ENCODE results near the gene HOXD11. TPM values are rescaled to one million over a fixed set of nuclear protein-coding genes. Genes with fewer than 3 reads are reported as not detected.

HOXD11 gene
- total and polyA plus RNA-seq, 11 donors = not detected

DNA sequence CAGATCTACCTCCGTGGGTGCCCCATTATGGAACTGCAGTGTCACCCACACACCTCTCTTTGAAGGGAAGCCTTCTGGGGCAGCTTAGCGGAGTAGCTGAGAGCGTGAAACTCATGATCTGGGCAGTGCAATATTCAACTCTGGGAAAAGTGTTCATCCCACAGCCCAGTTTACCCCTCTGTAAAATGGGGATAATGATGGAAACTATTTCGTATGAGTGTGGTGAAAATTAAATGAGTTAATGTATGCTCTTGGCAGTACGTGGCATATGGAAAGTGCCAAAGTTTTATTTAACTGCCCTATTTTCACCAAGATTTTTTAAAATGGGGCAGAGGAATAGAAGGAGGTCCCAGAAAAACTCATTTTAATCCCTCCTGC lies 34.8 kb upstream of the HOXD11 start:
- peaks cover 81 to 100% (median 99%) of the 10 kb centered on the region in 9 donors for H3K27me3 ChIP-seq

DNA sequence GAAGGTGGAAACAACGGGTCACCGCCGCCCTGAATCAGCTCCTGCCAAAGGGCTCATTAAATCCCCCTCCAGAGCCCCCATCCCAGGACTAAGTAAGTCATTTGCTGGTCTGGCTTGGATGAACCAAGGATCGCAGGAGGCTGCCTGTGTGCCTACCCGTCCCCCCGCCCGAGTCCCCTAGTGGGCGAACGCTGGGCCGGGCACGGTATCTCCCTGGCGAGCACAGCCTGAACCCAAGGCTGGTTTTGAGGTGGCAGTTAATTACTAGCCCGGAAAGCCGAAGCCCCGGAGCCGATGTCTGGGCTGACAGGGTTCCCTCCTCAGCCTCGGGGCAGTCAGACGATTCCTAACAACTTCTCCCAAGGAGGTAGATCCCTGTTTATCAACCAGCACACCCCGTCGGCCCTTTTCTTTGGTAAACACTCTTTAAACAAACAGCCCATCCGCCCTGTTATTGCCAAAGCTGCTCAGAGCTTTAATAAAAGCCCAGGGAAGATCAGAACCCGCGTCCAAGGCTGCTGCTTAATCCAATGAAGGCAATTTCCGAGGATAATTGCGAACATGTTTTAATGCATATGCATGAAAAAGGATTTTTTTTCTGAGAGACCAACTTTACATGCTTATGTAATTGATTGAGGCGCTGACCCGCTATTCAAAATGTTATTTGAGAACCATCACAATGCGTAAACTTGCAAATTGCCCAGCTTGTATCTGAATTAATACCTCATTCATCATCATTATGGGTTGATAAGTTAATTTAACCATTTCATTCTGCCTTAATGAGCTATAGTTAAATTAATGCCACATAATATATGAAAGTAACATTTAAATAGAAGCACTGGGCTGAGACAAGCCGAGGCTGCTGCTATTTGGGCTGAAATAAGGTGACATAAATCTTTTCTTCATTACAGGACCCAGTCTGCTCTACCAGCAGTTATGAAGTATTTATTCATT lies 33.9 kb upstream of the HOXD11 start:
- intact Hi-C loops (cut with DNase I) = loop anchor here in 1 of 10 donors (10.0 kb wide), 1 partner anchor 68 kb away; the partner anchor contains the start of gene LNPK
- no peak for TF ChIP-seq POLR2A (IDR thresholded peaks at IDR 0.05)
- TF ChIP-seq, protein P1, sequence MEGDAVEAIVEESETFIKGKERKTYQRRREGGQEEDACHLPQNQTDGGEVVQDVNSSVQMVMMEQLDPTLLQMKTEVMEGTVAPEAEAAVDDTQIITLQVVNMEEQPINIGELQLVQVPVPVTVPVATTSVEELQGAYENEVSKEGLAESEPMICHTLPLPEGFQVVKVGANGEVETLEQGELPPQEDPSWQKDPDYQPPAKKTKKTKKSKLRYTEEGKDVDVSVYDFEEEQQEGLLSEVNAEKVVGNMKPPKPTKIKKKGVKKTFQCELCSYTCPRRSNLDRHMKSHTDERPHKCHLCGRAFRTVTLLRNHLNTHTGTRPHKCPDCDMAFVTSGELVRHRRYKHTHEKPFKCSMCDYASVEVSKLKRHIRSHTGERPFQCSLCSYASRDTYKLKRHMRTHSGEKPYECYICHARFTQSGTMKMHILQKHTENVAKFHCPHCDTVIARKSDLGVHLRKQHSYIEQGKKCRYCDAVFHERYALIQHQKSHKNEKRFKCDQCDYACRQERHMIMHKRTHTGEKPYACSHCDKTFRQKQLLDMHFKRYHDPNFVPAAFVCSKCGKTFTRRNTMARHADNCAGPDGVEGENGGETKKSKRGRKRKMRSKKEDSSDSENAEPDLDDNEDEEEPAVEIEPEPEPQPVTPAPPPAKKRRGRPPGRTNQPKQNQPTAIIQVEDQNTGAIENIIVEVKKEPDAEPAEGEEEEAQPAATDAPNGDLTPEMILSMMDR (IDR thresholded peaks at IDR 0.05) = no peak
- Histone ChIP-seq H3K4me3 (no peak overlapping the region), H3K27ac (no peak overlapping the region), H3K36me3 (no peaks in the 10 kb centered on the region), H3K27me3 (peaks cover 77 to 100% (median 99%) of the 10 kb centered on the region in 9 donors), H3K9me3 (no peaks in the 10 kb centered on the region), H3K4me1 (peaks cover 0 to 20% (median under 1%) of the 10 kb centered on the region in 12 donors)
- ATAC-seq (no peak), DNase-seq (no peak)
- 10 to 12% (median 11%) methylated on average over 15 to 29 of the region's 29 CpGs for WGBS, 4 donors

More for the DNA sequence above, 34.8 kb upstream of the HOXD11 start:
- Histone ChIP-seq H3K27ac (no peak overlapping the region), H3K4me3 (no peak overlapping the region), H3K4me1 (peaks cover 0 to 28% (median 5%) of the 10 kb centered on the region in 12 donors), H3K9me3 (no peaks in the 10 kb centered on the region), H3K36me3 (no peaks in the 10 kb centered on the region)
- WGBS, 4 donors = 37 to 52% (median 44%) methylated on average over 5 of the region's 5 CpGs
- intact Hi-C loops (cut with DNase I) = loop anchor here in 1 of 10 donors (10.0 kb wide), 1 partner anchor 67 kb away; the partner anchor contains the start of gene LNPK
- no peak for TF ChIP-seq POLR2A (IDR thresholded peaks at IDR 0.05)
- TF ChIP-seq, protein P1 (IDR thresholded peaks at IDR 0.05) = no peak
- ATAC-seq = no peak
- DNase-seq = no peak

DNA sequence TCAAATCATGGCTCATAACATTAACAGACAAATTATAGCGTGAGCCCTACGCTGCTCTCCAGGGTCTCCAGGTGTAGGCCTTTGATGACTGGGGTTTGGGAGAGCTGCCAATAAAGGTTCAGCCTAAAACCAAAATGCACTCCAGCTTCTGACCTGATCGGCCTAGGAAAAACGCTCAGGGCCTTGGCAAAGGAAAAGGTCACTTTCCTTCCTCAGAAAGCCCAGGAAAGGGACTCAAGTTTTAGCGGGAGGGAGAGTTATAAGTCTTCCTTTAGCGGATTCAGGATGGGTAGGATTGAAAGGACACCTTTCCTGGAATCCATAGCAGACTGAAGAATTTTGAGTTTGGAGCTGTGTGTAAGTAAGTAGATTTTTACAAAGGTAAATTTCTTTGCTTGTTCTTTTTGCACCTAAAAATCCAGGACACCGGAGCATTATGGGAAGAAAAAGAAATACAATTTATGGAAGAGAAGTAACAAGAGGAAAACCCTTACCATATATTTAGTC lies 32.1 kb upstream of the HOXD11 start:
- Histone ChIP-seq H3K9me3 (no peaks in the 10 kb centered on the region), H3K4me3 (no peak overlapping the region), H3K27me3 (peaks cover 80 to 100% (median 99%) of the 10 kb centered on the region in 9 donors), H3K36me3 (no peaks in the 10 kb centered on the region), H3K27ac (no peak overlapping the region), H3K4me1 (peaks cover 0 to 25% (median 4%) of the 10 kb centered on the region in 12 donors)
- no peak for TF ChIP-seq POLR2A (IDR thresholded peaks at IDR 0.05)
- TF ChIP-seq, protein P1 (IDR thresholded peaks at IDR 0.05) = no peak
- 40 to 52% (median 41%) methylated on average over 7 of the region's 7 CpGs for WGBS, 4 donors
- DNase-seq = no peak
- ATAC-seq = no peak
- intact Hi-C loops (cut with DNase I) = loop anchor here in 1 of 10 donors (10.0 kb wide), 1 partner anchor 70 kb away; the partner anchor contains the start of gene LNPK

DNA sequence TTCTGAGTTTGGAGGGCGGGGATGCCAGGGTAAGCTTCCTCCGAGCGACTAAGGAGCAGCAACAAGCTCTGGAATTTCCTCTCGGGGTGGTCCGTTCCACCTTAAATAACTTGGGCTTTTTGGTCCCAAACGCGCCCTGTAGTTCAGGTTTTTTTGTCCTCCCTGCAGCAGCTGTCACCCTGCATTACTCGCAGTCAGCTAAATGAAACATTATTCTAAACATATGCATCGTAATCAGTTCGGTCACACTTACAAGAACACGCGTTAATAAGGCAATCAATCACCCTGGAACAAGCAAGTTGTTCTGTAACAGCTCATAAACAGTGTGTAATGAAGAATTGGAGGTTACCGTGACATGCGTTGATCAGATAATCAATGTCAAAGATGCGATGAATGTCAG lies 31.6 kb upstream of the HOXD11 start:
- TF ChIP-seq, protein P1 (IDR thresholded peaks at IDR 0.05) = no peak
- no peak for TF ChIP-seq POLR2A (IDR thresholded peaks at IDR 0.05)
- H3K27me3 ChIP-seq = peaks cover 79 to 99% (median 97%) of the 10 kb centered on the region in 9 donors
- H3K4me1 ChIP-seq = peaks cover 0 to 30% (median 5%) of the 10 kb centered on the region in 12 donors
- H3K9me3 ChIP-seq = no peaks in the 10 kb centered on the region
- no peaks in the 10 kb centered on the region for H3K36me3 ChIP-seq
- H3K27ac ChIP-seq = no peak overlapping the region
- 9 to 13% (median 11%) methylated on average over 15 of the region's 15 CpGs for WGBS, 4 donors
- ATAC-seq (no peak), DNase-seq (no peak)
- no peak overlapping the region for H3K4me3 ChIP-seq
- intact Hi-C loops (cut with DNase I) = loop anchor here in 1 of 10 donors (10.0 kb wide), 1 partner anchor 71 kb away; the partner anchor contains the start of gene LNPK

Measured in heart left ventricle (tissue), 16 donors.